KBM-7 (cell line): ENCODE measurements around the gene LEMD1.
A peak's percentile ranks its signal among the peaks of the same experiment; 100 is the strongest.
"Not testable (repeated sequence)": the region's sequence is repeated elsewhere in the genome, so short reads cannot be mapped to it uniquely, and the experiment has no call there.

ENCODE experiments used
- DNase-seq: peaks from one replicate; pipeline ENCODE4 v3.0.0-alpha.2; 2015
- in situ Hi-C: fragments of 300-500 bp; cut with MboI; formaldehyde crosslinking; loops from 2 replicates; pipeline ENCODE4 v1.14.3; 2020; ENCODE audit warnings: low sequenced_read_pairs, low pct_unique_long_range_greater_than_20kb, mixed read lengths

Gene LEMD1

DNA sequence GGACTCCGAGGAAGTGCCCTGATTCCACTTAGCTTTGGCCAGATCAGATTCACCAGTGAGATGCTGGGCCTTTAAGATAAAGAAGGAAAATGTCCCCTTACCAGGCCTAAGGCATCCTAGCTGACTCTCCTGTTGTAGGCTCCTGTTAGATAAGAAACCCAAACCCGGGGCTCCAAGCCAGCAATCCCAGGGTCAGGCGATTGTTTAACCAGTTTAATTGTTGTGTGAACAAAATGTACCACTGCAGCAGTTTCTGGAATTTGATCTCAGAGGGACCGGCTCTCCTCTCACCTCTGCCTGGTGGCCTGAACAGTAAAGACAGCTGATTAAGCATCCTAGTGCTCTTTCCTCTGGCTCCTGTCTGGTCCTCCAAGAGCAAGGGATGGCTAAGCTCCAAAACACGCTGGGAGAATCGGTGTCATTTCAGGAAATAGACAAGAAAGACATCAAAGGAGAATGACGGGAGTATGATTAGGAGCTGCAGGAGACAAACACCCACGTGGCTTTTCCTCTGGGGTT lies 55.9 kb downstream of the LEMD1 start:
- no peak for DNase-seq

GRCh38 chr1:205365086-205365485 lies 56.8 kb downstream of the LEMD1 start:
- DNase-seq, in situ Hi-C loops: not testable (repeated sequence)

More for the DNA sequence above, 55.9 kb downstream of the LEMD1 start:
- in situ Hi-C loops: no loop called here

DNA sequence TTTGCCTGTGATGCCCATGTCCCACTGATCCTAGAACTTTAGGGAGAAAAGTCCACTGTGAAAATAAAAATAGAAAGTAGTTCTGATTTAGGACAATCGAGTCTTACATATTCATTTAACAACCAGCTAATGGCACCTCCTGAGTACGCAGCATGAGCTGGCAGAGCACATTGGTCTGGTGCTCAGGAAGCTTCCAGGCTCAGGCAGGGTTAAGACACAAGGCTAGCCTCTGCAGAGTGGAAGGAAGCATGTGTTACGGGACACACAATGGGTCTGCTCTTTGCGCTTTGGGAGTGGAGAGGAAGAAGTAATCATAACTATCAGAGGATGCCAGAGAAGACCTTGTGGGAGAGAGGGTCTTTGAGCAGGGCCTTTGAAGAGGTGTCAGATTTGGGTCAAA lies 61.0 kb downstream of the LEMD1 start:
- DNase-seq: no peak
- in situ Hi-C loops: no loop called here

GRCh38 chr1:205359771-205360565 lies 61.9 kb downstream of the LEMD1 start:
- no peak for DNase-seq
- in situ Hi-C loops: no loop called here

DNA sequence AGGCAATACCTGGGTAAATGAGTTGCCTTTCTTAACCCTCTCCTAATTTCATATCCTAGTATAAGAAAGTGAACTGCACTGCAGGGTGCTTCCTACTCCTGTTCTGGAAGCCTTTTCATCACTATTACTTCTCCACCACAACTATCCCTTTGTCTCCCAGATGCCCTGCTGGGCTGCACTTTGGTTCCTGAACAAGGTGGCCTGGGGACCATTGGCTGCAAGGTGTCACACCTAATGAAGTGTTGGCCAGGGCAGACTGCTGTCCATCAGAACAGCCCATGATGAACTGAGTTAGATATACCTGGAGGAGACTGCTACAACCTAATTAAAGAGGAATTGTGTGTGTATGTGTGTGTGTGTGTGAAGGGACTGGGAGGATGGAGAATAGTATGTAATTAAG lies 63.3 kb downstream of the LEMD1 start:
- in situ Hi-C loops: no loop called here
- DNase-seq: no peak

DNA sequence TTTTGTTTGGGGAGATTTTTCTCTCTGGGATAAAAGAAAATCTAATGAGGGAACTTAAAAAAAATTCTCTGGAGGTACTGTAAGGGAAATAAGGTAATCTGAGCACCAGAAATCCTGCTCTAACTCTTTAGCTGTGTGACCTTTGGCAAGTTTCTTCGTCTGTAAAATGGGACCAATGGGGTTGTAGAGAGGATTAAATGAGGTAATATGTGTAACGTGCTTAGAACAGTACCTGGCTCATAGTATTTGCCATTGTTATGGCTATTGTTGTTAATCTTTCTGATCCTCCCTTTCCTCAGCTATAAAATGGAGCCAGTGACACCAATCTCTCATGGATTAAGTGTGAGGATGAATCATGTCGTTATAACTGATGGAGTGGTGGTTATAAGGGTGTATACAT lies 64.3 kb downstream of the LEMD1 start:
- in situ Hi-C loops: no loop called here
- DNase-seq: no peak

GRCh38 chr1:205356440-205357139 lies 65.3 kb downstream of the LEMD1 start, which contains the start of gene KLHDC8A:
TSS of gene KLHDC8A (minus strand) at chr1:205356922. CDS start at chr1:205343604, 13,318 bp downstream.
- in situ Hi-C loops: no loop called here
- DNase-seq: no peak

DNA sequence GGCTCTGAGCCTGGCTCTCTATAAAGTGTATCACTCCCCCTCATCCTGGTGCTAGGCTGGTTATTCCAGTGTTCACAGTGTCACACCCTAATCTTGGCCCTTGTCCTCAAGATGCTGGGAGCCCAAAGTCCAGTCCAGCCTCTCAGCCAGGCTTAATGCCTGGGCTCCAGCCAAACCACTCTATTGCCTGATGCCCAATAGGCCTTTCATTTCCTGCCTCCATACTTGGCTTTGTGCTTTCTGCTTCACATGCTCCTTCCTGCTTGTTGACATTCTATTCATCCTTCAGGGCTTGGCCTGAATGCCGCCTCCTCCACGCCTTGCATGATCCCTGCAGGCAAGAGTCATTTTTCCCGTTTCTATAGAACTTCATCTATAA lies 66.8 kb downstream of the LEMD1 start:
- in situ Hi-C loops: no loop called here
- no peak for DNase-seq

- in situ Hi-C loops: no loop called here
- DNase-seq: peak; percentile 58
Measured at GRCh38 chr1:205354259-205355074, 67.4 kb downstream of the LEMD1 start.

DNA sequence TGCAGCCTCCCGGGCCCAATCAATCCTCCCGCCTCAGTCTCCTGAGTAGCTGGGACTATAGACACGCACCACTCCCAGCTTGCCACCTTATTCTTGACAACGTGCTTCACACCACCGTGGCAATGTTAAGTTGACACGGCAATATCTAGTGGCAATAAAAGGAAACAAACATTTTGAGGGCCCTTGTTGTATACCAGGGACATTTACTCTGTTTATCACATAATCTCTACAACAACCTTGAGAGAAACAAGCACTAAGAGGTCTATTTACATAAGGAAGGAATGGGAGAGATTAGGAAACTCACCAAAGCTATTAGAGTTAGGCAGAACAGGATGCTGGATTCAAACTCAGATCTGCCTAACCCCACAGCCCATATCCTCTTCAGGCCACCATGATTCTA lies 68.2 kb downstream of the LEMD1 start:
- no peak for DNase-seq
- in situ Hi-C loops: no loop called here

- in situ Hi-C loops: no loop called here
- DNase-seq: no peak
Measured at GRCh38 chr1:205353191-205353590, 68.7 kb downstream of the LEMD1 start.

GRCh38 chr1:205351984-205352713 lies 69.7 kb downstream of the LEMD1 start:
- in situ Hi-C loops: no loop called here
- DNase-seq: no peak

GRCh38 chr1:205350691-205351141 lies 71.1 kb downstream of the LEMD1 start:
- DNase-seq: no peak
- in situ Hi-C loops: no loop called here

DNA sequence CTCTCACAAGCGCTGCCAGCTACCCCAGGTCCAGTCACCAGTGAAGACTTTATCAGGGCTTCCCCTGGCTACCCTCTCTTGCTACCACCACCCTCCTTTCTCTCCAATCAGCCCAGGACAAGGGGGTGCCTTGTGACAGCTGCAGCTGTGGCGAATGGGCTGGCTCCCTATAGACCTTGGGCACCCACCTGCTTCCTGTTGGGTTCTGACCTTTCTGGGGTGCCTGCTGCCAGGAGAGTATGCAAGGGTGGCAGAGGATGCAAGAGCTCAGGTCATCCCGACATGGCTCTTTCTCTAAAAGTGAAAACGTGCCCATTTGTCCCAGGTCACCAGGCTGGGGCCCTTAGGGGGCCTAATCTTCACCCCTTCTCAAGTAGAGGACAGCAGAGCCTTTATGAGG lies 71.7 kb downstream of the LEMD1 start:
- no peak for DNase-seq
- in situ Hi-C loops: no loop called here

- no peak for DNase-seq
- in situ Hi-C loops: no loop called here
Measured at GRCh38 chr1:205348554-205349487, 73.0 kb downstream of the LEMD1 start.

DNA sequence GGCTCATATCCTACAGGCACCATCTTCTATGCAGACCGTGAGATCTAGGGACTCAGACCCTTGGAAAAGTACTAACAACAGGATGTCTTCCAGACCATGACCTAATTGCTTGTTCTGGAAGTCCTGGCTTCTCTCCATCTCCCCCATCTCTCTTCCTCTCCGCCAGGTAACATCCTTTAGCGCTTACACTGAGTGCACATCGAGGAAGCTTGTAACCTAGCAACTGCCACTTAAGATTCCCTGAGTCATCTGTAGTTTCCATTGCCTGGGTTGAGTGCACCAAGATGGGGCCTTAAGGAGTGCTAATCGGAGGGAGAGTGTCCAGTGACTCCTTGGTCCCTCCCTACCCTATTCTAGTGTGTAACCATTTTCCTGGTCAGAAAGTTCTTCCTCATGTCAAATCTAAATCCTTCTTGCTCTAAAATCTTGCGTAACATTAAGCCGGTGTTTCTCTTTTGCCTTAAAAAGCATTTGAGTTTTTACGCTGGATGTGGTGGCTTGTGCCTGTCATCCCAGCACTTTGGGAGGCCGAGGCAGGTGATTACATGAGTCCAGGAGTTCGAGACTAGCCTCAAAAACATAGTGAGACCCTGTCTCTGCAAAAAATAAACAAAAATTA lies 74.8 kb downstream of the LEMD1 start:
- in situ Hi-C loops: no loop called here
- DNase-seq: no peak

- DNase-seq: no peak
- in situ Hi-C loops: no loop called here
Measured at GRCh38 chr1:205345761-205346160, 76.1 kb downstream of the LEMD1 start.
